ENCODE measurements around the gene COX19. TPM values are rescaled to one million over a fixed set of nuclear protein-coding genes. Genes with fewer than 3 reads are reported as not detected.
"Not testable (repeated sequence)": the region's sequence is repeated elsewhere in the genome, so short reads cannot be mapped to it uniquely, and the experiment has no call there.

COX19 gene
- total RNA-seq, 1 donor, result 10.9 TPM

DNA sequence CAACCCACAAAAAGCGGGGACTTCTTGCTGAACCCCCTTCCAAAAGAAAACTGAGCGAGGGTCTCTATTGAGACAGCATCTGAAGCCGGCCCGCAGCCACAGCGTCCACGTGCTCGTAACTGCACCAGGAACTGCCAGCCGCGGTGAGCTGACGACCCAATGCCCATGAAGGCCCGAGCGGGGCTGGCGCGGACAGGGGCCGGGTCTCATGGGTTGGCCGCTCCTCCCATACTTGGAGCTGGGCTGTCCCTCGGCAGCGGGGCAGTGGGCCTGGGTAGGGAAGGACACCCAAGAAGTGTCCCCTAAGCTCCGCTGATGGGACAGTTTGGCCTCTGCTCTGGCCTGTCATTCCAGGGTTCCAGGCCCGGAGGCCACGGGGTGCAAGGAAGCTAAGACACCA lies 30.0 kb upstream of the COX19 start:
- Histone ChIP-seq H3K27ac (ENCODE audit: low read depth, low read length) (no peak overlapping the region), H3K4me1 (ENCODE audit: insufficient read depth, low read length) (no peaks in the 10 kb centered on the region), H2AFZ (ENCODE audit: low read length) (no peak overlapping the region), H3K27me3 (ENCODE audit: insufficient read depth, low read length) (no peaks in the 10 kb centered on the region), H3K4me3 (ENCODE audit: insufficient read depth, low read length) (no peak overlapping the region), H3K79me2 (ENCODE audit: insufficient read depth, low read length) (peaks cover 13% of the 10 kb centered on the region), H3K4me2 (ENCODE audit: insufficient read depth, low read length) (no peak overlapping the region), H3K36me3 (ENCODE audit: insufficient read depth, low read length) (peaks cover 8% of the 10 kb centered on the region), H3K9me3 (ENCODE audit: low read depth, low read length) (no peaks in the 10 kb centered on the region), H4K20me1 (ENCODE audit: insufficient read depth, low read length) (peaks cover 29% of the 10 kb centered on the region)
- TF ChIP-seq, protein P1, sequence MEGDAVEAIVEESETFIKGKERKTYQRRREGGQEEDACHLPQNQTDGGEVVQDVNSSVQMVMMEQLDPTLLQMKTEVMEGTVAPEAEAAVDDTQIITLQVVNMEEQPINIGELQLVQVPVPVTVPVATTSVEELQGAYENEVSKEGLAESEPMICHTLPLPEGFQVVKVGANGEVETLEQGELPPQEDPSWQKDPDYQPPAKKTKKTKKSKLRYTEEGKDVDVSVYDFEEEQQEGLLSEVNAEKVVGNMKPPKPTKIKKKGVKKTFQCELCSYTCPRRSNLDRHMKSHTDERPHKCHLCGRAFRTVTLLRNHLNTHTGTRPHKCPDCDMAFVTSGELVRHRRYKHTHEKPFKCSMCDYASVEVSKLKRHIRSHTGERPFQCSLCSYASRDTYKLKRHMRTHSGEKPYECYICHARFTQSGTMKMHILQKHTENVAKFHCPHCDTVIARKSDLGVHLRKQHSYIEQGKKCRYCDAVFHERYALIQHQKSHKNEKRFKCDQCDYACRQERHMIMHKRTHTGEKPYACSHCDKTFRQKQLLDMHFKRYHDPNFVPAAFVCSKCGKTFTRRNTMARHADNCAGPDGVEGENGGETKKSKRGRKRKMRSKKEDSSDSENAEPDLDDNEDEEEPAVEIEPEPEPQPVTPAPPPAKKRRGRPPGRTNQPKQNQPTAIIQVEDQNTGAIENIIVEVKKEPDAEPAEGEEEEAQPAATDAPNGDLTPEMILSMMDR (IDR thresholded peaks at IDR 0.05; ENCODE audit: extremely low read depth, low read depth, low read length), result no peak
- DNase-seq (ENCODE audit: insufficient read length, low spot score, missing footprints), result no peak

DNA sequence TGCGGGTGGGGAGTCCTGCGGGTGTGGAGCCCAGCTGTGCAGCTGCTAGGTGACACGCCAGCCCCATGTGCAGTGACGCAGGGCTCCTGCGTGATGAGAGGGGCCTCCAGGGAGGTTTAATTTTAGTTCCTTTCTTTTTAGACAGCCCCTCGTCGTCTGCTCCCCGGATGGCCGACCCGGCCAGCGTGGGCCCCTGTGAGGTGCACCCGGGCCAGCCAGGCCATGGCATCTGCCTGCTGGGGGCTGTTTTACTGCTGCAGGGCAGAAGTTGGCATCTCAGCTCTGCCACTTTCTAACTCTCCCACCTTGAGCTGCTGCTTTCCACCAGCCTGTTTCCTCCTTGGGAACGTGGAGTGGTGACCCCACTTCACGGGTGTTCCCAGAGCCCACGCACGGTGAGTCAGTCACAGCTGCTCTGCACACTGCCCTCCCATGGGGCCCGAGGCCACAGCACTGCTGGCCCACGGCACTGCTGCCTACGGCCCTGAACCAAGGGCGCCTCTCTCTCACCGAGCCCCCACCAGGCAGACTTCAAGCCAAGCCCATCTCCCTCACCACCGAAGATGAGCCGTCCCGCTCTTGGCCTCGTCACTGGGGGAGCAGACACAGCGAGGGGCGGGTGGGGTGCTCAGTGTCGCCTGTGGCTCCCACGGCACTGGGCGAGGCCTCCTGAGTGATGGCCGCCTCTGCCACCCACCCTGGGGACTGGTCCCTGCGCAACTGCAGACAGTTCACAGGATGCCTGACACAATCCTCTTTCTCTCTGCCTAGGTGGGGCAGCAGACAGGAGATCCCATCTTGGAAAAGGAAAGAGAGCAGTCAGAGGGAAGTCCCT lies 28.9 kb upstream of the COX19 start:
- TF ChIP-seq, protein P1 (IDR thresholded peaks at IDR 0.05; ENCODE audit: extremely low read depth, low read depth, low read length), result no peak
- no peak overlapping the region for H3K27ac ChIP-seq (ENCODE audit: low read depth, low read length)
- no peak overlapping the region for H3K4me3 ChIP-seq (ENCODE audit: insufficient read depth, low read length)
- no peak for DNase-seq (ENCODE audit: insufficient read length, low spot score, missing footprints)
- H3K9me3 ChIP-seq (ENCODE audit: low read depth, low read length), result no peaks in the 10 kb centered on the region
- H3K4me1 ChIP-seq (ENCODE audit: insufficient read depth, low read length), result no peaks in the 10 kb centered on the region
- H3K36me3 ChIP-seq (ENCODE audit: insufficient read depth, low read length), result peaks cover 14% of the 10 kb centered on the region
- no peaks in the 10 kb centered on the region for H3K27me3 ChIP-seq (ENCODE audit: insufficient read depth, low read length)
- no peak overlapping the region for H2AFZ ChIP-seq (ENCODE audit: low read length)
- H4K20me1 ChIP-seq (ENCODE audit: insufficient read depth, low read length), result peaks cover 21% of the 10 kb centered on the region
- peaks cover 3% of the 10 kb centered on the region for H3K79me2 ChIP-seq (ENCODE audit: insufficient read depth, low read length)
- H3K4me2 ChIP-seq (ENCODE audit: insufficient read depth, low read length), result no peak overlapping the region

DNA sequence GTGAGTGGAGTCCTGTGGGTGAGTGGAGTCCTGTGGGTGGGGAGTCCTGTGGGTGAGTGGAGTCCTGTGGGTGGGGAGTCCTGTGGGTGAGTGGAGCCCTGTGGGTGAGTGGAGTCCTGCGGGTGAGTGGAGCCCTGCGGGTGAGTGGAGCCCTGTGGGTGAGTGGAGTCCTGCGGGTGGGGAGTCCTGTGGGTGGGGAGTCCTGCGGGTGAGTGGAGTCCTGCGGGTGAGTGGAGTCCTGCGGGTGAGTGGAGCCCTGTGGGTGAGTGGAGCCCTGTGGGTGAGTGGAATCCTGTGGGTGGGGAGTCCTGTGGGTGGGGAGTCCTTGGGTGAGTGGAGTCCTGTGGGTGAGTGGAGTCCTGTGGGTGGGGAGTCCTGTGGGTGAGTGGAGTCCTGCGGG lies 27.1 kb upstream of the COX19 start:
- not testable (repeated sequence) for H3K27ac ChIP-seq (ENCODE audit: low read depth, low read length); H3K4me2 ChIP-seq (ENCODE audit: insufficient read depth, low read length); H4K20me1 ChIP-seq (ENCODE audit: insufficient read depth, low read length); H3K79me2 ChIP-seq (ENCODE audit: insufficient read depth, low read length); DNase-seq (ENCODE audit: insufficient read length, low spot score, missing footprints); H3K4me3 ChIP-seq (ENCODE audit: insufficient read depth, low read length); H3K9me3 ChIP-seq (ENCODE audit: low read depth, low read length); H2AFZ ChIP-seq (ENCODE audit: low read length); H3K4me1 ChIP-seq (ENCODE audit: insufficient read depth, low read length); H3K27me3 ChIP-seq (ENCODE audit: insufficient read depth, low read length)
- H3K36me3 ChIP-seq (ENCODE audit: insufficient read depth, low read length), result peaks cover 13% of the 10 kb centered on the region

DNA sequence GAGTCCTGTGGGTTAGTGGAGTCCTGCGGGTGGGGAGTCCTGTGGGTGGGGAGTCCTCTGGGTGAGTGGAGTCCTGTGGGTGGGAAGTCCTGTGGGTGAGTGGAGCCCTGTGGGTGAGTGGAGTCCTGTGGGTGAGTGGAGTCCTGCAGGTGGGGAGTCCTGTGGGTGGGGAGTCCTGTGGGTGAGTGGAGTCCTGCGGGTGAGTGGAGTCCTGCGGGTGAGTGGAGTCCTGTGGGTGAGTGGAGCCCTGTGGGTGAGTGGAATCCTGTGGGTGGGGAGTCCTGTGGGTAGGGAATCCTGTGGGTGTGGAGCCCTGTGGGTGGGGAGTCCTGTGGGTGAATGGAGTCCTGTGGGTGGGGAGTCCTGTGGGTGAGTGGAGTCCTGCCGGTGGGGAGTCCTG lies 26.7 kb upstream of the COX19 start:
- H3K36me3 ChIP-seq (ENCODE audit: insufficient read depth, low read length), result peaks cover 16% of the 10 kb centered on the region
- not testable (repeated sequence) for H3K27me3 ChIP-seq (ENCODE audit: insufficient read depth, low read length); H3K4me1 ChIP-seq (ENCODE audit: insufficient read depth, low read length); H4K20me1 ChIP-seq (ENCODE audit: insufficient read depth, low read length); H3K9me3 ChIP-seq (ENCODE audit: low read depth, low read length); H2AFZ ChIP-seq (ENCODE audit: low read length); H3K79me2 ChIP-seq (ENCODE audit: insufficient read depth, low read length); H3K4me2 ChIP-seq (ENCODE audit: insufficient read depth, low read length); H3K4me3 ChIP-seq (ENCODE audit: insufficient read depth, low read length); DNase-seq (ENCODE audit: insufficient read length, low spot score, missing footprints); H3K27ac ChIP-seq (ENCODE audit: low read depth, low read length)

DNA sequence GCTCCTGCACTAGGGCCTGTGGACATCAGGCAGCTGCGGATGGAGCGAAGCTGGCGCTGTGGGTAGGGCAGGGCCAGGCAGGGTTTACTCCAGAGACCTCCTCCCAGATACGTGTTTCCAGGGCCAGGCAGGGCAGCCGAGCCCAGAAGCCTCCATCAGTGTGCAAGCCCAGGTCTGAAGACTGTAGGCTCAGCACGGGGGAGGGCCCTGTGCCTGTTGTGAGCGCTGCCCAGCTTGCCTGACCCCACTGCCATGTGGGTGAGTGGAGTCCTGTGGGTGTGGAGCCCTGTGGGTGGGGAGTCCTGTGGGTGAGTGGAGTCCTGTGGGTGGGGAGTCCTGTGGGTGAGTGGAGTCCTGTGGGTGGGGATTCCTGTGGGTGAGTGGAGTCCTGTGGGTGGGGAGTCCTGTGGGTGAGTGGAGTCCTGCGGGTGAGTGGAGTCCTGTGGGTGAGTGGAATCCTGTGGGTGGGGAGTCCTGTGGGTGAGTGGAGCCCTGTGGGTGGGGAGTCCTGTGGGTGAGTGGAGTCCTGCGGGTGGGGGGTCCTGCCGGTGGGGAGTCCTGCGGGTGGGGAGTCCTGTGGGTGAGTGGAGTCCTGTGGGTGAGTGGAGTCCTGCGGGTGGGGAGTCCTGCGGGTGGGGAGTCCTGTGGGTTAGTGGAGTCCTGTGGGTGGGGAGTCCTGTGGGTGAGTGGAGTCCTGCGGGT lies 25.9 kb upstream of the COX19 start:
- H2AFZ ChIP-seq (ENCODE audit: low read length); H3K27me3 ChIP-seq (ENCODE audit: insufficient read depth, low read length): not testable (repeated sequence)

More for the DNA sequence above, 25.9 kb upstream of the COX19 start:
- H3K27ac ChIP-seq (ENCODE audit: low read depth, low read length); H4K20me1 ChIP-seq (ENCODE audit: insufficient read depth, low read length); H3K4me2 ChIP-seq (ENCODE audit: insufficient read depth, low read length); H3K79me2 ChIP-seq (ENCODE audit: insufficient read depth, low read length); H3K4me3 ChIP-seq (ENCODE audit: insufficient read depth, low read length); H3K4me1 ChIP-seq (ENCODE audit: insufficient read depth, low read length); H3K9me3 ChIP-seq (ENCODE audit: low read depth, low read length); DNase-seq (ENCODE audit: insufficient read length, low spot score, missing footprints): not testable (repeated sequence)
- H3K36me3 ChIP-seq (ENCODE audit: insufficient read depth, low read length), result peaks cover 18% of the 10 kb centered on the region

Measured in osteoblast (primary cell).